M059J (cell line): ENCODE data around the gene GNE. TPM values are rescaled to one million over a fixed set of nuclear protein-coding genes. Genes with fewer than 3 reads are reported as not detected.
"Not testable (repeated sequence)": the region's sequence is repeated elsewhere in the genome, so short reads cannot be mapped to it uniquely, and the experiment has no call there.

Experiments used
- DNase-seq: peaks from one replicate; pipeline ENCODE4 v3.0.0-alpha.2; 2012; ENCODE audit warnings: low read depth
- total RNA-seq: library from RNA; depleted of rRNA; stranded (reverse); fragments of >200 nt; shearing (Covaris generic); gene quantifications from 2 replicates; pipeline ENCODE4 v1.2.3, GENCODE V29; 2014

The GNE gene
- total RNA-seq, 1 experiment from 2014 or later = 50.0 TPM

DNA sequence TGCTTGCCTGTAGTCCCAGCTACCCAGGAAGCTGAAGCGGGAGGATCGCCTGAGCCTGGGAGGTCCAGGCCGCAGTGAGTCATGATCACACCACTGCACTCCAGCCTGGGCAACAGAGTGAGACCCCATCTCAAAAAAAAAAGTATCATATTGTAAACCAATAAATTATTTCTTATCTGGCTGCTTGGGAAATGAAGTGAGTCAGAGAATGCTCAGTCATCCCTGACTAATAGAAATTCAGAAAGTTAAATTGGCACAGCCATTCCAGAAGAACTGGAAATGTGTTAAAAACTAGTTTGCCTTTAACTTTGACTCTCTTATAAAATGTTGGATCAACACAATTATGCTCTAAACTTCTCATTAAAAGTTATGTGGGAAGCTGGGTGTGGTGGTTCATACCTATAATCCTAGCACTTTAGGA lies 9.8 kb upstream of the GNE start:
- DNase-seq = peak; percentile 83

DNA sequence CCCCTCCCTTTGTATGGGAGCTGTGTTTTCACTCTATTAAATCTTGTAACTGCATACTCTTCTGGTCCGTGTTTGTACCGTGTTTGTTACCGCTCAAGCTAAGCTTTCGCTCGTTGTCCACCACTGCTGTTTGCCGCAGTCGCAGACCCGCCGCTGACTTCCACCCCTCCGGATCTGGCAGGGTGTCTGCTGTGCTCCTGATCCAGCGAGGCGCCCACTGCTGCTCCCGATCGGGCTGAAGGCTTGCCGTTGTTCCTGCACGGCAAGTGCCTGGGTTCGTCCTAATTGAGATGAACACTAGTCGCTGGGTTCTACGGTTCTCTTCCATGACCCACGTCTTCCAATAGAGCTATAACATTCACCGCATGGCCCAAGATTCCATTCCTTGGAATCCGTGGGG lies 6.6 kb upstream of the GNE start:
- no peak for DNase-seq

DNA sequence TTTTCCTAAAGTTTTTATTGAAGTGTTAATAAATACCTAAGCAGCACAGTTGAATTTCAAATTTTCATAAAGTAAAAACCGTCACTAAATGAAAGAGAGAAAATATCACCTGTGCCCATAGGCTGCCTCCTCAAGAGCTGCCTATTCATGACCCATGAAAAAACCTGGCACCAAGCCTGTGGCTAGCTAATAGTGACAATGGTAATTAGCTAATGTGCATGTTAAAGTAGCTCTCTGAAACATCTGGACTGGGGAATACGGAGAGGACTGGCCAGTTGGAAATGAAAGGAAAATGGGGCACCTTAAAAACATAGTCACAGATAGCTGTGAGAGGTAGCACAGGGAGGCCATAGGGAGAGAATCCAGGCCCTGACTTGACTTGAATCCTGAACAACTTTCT lies 5.4 kb upstream of the GNE start:
- DNase-seq = no peak

DNA sequence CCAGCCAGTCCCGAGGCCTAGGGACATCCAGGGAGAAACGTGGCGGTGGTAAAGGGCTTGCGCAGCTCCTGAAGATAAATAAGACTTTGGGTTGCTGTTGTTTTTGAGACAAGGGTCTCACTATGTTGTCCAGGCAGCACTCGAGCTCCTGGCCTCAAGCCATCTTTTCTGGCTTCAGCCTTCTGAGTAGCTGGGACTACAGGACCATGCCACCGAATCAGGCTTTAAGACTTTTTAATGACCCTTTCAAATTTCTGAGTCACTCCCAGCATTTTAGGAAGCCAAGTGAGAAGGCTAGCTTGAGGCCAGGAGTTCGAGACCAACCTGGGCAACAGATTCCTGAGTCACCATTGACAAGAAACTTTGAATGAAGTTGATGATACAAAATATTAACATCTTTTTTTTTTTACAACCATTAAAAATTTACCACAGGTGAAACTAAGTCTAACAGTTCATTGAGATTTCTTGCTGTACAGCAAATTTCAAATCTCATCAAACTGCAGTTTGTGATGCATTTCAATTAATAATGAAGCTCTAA lies 817 bp upstream of the GNE start:
- DNase-seq = peak; percentile 45

DNA sequence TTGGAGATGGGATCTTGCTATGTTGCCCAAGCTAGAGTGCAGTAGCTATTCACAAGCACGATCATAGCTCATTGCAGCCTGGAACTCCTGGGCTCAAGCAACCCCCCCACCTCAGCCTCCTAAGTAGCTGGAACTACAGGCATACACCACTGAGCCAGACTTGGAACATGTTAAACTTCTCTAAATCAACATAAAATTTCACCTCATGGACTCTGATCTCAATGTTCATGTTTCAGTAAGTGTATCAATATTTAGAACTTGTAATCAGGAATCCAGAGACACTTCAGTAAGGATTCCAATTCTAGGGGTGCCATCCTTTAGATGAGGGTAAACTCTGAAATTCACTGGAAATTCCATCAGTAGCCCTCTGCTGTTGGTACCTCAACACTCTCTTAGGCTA lies 6.8 kb downstream of the GNE start:
- DNase-seq = no peak

DNA sequence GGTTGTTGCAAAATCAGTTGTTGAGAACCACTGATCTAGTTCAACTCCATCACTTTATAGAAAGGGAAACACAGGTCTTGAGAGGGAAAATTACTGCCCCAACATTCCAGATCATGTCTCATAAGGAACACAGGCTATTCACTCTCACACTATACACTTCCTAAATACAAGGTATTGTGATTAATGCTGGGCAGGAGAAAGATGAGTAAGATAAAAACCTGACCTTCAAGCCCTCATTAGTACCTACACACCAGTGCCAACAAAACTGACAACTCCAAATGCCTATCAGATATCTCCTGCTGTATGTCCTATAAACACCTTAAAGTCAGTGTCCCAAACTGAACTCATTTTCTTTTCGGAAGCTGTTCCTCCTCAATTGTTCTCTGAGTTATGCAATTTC lies 8.2 kb downstream of the GNE start:
- peak; percentile 29 for DNase-seq

DNA sequence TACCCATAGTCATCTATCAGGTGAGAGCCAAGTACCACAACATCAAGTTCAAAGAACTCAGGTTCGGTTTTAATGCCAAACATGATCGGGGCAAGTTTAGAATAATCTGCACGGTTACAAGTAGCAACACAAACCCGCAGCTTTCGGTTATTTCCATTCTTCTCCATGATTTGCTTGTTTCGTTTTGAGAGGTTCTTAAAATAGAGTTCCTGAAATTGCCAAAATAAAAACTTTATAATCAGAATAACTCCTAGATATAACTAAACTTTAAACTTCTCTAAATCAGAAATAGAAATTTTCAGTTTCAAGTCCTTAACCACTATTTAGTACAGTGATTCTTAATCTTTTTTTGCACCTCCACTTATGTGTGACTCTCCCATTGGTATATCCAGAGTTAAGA lies 9.1 kb downstream of the GNE start:
- DNase-seq = no peak

DNA sequence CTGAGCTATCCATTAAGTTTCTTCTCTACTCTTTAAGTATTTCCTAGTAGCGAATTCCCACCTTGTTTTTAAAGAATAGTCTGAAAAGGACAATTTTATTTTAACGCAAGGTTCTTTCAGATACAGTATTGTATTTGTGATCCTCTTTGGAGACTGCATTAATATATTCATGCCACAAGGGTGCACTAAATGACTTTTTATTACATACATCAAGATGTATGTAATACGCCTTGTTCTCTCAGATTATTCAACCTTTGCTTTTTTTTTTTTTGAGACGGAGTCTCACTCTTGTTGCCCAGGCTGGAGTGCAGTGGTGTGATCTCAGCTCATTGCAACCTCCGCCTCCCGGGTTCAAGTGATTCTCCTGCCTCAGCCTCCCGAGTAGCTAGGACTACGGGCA lies 10.2 kb downstream of the GNE start:
- peak; percentile 38 for DNase-seq

DNA sequence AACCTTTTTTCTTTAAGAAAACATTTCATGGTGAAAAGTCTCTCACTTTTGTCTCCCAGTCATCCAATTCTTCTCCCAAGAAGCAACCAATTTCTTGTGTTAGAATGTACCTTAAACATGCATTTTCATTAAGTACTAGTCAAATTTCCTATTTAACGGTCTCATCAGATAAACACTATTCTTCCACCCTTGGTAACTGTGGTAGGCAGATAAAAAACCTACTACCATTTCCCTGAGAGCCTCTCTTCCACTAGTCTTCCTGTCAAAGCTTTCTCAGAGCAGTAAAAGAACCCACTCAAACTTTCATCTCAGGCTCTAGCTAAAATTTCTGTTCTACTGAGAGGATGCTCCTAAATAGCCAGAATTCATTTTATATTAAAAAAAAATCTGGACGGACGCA lies 10.9 kb downstream of the GNE start:
- DNase-seq = no peak

DNA sequence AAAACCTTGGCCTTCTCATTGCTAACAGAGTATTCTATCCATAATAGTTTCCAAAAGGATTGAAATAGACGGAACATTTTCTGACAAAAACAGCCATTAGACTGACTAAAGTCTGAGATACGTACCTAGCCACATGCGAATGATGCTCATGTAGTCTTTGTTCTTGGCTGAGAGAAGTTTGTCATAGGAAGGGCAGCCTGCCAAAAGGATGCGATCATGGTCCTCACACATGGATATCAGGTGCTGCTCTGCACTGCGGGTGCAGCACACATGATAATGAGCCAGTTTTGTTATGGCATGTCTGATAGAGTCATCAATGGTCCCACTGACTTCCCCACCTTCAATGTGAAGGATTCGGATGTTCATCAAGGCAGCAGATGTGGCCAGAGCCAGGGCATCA lies 12.3 kb downstream of the GNE start:
- peak; percentile 5 for DNase-seq

DNA sequence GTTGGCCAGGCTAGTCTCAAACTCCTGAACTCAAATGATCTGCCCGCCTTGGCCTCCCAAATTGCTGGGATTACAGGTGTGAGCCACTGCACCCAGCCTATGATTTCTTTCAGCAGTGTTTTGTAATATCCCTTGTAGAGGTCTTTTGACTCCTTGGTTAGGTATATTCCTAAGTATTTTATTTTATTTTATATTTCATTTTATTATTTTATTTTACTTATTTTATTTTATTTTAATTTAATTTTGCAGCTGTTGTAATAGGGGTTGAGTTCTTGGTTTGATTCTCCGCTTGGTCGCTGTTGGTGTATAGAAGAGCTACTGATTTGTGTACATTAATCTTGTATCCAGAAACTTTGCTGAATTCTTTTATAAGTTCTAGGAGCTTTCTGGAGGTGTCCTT lies 18.6 kb downstream of the GNE start:
- DNase-seq = not testable (repeated sequence)

DNA sequence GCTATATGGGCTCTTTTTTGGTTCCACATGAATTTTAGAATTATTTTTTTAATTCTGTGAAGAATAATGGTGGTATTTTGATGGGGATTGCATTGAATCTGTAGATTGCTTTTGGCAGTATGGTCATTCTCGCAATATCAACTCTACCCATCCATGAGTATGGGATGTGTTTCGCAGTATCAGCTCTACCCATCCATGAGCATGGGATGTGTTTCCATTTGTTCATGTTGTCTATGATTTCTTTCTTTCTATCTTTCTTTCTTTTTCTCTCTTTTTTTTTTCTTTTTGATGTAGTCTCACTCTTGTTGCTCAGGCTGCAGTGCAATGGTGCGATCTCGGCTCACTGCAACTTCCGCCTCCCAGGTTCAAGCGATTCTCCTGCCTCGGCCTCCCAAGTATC lies 19.0 kb downstream of the GNE start:
- not testable (repeated sequence) for DNase-seq

DNA sequence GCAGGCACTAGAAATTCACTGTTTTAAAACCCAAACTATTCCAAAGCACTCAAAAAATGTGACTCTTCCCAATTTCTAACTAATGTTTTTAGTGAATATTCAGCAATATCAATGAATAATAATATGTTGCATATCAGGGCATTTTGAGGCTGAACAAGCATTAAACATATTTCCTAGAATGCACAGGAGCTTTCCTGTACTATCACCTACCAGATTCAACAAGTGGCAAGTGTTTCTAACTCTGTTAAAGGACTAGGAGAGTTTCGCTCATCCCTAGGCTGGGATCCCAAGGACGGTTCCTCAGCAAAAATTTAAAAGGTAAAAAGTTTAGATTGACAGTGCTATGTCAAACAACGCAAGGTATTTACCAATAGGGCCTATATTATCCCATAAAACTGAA lies 21.0 kb downstream of the GNE start:
- no peak for DNase-seq

DNA sequence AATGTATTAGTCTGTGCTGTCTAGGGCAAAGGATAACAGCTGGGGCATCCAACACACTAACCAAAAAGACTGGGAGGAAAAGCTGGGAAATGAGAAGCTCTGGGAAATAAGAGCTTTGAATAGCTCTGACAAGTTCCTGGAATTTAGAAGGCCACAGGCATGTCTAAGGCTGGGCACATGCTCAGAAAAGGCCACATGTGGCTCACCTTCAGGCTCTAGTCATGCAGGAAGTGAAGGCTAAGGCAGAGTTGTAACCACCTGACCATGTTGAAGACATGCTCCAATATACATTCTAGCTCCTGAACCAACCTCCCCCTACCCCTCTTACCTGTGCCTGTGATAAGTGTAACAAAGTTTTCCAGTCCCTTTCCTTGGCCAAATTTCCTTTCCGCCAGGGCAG lies 35.8 kb downstream of the GNE start:
- DNase-seq = peak; percentile 23

DNA sequence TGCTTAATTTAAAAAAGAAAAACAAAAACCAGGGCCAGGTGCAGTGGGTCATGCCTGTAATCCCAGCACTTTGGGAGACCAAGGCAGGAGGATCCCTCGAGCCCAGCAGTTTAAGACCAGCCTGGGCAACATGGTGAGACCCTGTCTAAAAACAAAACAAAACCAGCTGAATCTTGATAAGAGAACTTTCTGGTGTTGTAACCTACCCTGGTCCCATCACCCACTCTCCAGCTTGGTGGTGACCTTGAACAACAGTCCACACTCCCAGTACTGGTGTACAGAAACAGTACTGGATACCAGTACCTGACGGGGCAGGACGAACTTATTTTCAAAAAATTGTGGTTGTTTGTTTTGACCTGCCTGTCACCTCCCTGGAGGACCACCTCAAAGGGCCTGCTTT lies 36.6 kb downstream of the GNE start:
- DNase-seq = no peak

DNA sequence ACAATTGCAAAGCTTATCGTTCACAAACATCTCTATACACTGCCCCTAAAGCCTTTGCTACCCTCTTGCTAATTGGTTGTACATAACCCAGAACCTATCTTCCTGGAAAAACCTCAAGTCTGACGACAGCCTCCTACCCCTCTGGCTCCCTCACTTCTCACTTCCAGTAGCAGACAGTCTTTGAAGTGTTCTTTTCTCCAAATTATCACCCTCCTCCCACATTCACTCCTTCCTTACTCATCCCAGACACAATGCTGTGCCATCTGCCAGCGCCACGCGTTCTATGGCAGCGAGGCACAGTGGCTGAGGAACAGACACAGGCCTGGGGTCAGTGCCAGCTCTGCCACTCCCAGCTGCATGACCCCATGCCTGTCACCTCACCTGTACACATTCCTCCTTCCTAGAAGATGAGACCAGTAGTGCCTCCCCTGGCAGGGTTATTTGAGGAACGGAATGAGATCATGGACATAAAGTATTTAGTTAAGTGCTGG lies 39.8 kb downstream of the GNE start:
- no peak for DNase-seq

DNA sequence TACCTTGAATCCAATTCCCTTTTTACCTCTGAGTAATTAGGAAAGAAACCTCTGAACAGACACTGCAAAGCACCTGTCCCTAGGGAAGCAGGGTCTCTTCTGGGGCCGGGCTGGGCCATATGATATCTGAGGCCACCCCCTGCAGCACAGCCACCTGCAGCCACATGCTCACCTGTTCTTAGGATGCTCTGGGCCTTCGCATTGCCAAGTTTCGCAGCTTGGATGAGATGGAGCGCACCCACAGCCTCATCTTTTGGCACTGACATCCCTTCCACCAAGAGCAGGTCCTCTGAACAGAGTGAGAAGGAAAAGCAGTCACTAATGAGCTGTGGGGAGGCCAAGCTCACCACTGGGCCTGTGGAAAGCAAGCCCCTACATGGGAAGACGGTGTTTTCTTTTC lies 40.2 kb downstream of the GNE start:
- DNase-seq = no peak

DNA sequence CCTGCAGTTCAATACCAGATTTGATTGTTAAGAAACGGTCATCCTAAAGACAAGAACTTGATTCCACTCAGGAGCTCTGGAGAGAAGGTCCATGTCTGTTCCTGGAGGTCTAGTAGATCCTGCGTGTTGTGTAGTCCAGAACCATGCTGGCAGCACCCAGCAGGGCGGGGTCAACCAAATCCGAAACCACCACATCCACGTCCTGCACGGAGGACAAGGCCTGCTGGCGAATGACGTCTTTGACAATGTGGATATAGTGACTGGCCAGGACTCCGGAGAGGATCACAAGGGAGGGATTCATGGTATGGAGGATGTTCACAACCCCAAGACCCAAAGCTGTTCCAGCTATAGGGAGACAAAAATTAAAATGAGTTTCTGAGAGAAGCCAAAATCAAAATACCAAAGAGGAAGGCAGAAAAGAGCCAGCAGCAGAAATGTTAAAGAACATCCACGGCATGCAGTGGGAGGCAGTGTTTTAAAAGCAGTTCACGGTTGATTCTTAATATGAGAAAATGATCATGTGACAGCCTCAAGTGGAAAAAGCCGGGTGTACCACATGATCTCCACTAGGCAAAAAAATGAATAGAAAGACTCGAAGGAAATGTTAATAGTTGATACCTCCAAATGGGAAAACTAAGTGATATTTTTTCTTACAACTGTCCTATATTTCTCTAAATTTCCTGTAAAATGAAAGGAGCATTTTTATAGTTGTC lies 40.8 kb downstream of the GNE start:
- DNase-seq = no peak

DNA sequence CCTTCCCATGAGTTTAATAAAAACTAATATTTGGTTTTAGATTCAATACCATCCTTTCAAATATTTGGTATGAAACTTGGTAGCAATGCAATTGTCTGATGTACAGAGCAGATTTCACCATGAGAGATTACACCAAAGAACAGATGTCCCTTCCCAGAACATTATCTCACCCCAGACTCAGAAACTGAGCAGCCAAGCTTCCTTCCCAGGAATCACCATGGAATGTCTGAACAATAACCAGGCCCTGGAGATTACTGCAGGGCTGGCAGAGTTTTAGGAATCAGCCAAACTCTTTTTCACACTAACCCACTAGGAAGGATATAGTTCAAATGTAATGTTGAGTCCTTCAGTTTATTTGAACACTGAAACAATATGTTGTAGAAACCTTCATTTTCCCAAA lies 43.7 kb downstream of the GNE start:
- no peak for DNase-seq

DNA sequence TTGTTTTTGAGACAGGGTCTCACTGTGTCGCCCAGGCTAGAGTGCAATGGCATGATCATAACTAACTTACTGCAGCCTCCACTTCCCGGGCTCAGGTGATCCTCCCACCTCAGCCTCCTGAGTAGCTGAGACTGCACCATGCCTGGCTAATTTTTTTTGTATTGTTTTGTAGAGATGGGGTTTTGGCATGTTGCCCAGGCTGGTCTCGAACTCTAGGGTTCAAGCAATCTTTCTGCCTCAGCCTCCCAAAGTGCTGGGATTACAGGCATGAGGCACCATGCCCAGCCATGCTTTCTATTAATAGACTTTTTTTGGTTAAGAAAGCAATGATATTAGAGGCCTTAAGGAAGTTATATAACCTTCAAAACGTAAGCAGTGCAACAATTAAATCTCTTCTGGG lies 44.3 kb downstream of the GNE start:
- DNase-seq = no peak

DNA sequence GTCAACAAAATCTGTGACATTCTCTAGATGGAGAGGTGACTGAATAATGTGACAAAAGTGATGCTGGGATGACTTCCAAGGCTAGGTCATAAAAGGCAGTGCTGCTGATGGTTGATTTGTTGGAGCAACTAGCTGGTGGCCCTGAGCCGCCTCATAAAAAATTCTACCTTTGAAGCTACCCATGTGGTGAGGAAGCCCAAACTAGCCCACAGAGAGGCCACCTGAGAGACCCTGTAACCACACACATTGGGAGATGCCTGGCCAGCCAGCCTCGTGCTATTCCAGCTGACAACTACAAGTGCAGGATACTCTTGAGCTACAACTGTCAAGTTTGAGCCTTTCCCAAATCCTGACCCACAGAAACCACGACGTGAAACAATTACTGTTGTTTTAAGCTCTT lies 44.9 kb downstream of the GNE start:
- DNase-seq = no peak

DNA sequence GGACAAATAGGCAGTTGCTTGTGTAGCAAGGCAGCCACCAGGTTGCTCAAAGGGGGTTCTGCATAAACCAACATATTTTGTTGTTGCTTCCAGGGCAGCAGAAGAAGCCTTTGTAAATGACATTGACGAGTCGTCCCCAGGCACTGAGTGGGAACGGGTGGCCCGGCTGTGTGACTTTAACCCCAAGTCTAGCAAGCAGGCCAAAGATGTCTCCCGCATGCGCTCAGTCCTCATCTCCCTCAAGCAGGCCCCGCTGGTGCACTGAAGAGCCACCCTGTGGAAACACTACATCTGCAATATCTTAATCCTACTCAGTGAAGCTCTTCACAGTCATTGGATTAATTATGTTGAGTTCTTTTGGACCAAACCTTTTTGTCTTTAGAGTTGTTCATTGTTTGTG lies 46.7 kb downstream of the GNE start:
- DNase-seq = no peak

DNA sequence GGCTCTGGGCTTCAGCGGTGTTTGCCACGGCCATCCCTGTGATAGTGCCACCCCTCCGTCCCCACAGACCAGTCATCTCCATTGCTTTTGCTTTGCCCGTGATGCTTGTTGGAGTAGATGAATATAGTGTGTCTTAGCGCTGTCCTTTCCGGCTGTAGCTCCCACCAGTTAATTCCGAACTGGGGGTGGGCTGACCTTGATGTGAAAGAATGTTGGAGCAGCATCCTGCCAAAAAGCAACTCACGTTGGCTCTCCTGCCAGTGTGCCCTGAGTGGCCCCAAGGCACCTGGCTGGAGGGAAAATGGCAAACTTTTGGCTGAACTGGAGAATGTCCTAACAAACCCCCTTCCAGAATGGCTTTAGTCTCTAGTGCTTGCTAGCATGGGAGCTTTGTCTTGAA lies 47.5 kb downstream of the GNE start:
- DNase-seq = no peak
